CD4-positive, alpha-beta T cell treated with Interleukin-17A for 1 hour (primary cell): ENCODE results near the gene PAK2.
"Not testable (repeated sequence)": the region's sequence is repeated elsewhere in the genome, so short reads cannot be mapped to it uniquely, and the experiment has no call there.

Source experiments
- DNase-seq: peaks from one replicate; pipeline ENCODE4 v3.0.0-alpha.2; 2020

PAK2 gene

DNA sequence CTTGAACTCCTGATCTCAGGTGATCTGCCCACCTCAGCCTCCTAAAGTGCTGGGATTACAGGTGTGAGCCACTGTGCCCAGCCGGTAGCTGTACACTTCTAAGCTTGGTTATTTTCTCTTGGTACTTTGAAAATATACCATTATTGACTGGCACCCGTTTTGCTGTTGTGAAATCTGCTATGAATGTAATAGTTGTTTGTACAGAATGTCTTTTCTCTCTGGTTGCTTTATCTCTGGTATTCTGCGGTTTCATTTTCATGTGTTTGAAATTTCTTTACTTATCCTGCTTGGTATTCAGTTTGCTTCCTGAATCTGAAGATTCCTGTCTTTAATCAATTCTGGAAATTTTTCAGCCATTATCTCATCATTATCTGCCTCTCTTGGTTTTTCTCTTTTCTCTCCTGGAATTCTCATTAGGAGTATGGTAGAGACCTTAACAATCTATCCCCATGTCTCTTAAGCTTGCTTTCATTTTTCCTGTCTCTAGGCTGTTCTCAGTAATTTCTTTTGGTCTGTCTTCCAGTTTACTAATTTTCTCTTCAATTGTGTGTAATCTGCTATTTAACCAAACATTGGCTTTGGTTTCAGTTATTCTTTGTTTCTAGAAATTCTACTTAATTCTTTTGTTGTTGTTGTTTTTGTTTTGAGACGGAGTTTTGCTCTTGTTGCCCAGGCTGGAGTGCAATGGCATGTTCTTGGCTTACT lies 2.8 kb upstream of the PAK2 start:
- DNase-seq = no peak

DNA sequence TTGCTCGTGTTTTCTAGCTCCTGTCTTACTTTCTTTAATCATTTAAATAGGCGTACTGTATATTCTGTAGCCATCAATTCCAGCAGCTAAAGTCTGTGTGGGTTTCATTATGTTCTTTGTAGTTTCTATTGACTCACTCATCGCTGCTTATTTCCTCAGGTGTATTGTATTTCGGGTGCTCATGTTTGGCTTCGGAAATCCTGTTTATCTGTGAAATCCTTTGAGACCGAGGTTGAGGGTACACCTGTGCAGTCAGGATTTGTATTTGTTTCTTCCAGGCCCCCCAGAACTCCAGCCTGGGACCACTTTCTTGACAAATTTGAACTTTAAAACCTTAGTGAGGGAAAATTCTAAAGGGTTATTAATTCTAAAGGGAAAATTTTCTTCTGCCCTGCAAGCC lies 2.0 kb upstream of the PAK2 start:
- no peak for DNase-seq

DNA sequence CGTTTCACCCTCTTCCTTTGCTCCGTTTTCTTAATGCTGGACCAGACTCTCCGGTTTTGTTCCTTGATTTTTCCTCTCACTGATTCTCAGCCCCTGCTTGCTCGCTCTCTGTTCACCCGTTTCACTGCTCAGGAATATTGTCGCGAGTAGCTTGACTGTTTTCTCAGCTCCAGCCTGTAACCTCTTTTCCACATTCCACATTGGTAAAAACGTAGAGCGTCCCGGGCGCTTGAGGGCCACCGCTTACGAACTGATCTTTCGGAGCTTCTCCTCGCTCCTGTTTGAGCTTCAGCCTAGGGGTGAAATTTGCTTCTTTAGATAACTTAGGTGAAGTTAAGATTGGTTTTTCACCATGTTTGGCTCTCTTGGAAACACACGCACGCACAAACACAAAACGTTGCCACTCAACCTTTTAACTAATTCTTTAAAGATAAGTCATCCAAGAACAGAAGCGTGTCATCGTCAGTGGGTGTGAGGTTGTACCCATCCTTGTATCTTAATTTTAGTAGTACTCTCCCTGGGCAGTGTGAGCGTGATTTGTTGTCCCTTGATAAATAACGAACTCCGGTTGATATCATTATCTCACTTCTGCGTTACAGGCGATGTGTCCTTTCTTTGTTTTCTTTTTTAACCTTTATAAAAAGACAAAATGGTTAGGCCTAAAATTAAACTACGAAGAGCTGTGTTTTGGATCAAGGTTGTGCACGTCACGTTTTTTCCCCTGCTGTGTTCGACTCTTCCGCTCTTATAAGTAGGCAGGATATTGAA lies 1.0 kb downstream of the PAK2 start:
- peak; percentile 67 for DNase-seq

DNA sequence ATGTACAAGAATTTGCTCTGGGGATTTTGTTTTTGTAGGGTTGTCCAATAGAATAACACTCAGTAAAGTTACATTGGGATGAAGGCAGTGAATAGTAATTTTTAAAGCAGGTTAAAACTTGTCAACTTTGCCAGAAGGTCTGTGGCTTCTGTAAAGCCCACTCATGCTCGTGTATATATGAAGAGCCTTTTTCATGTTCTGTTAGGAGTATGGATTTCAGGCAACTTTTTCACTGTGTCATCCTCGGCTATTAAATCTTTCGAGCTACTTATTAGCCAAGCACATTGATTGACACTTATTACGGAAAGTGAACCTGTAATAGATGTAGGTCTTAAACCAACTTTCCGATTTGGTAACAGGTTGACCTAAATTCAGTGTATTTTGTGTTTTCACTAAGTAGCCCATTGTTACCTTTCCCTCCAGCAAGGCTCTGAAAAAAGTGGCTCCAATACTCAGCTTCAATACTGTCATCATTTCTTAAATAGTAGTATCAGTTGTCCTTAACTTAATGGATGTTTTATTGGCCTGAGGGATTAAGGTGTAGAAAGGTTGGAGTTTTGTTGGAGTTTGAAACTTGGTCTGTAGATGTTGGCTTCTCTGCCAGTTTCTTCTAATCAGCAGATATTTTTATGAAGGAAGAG lies 1.7 kb downstream of the PAK2 start:
- DNase-seq = no peak

DNA sequence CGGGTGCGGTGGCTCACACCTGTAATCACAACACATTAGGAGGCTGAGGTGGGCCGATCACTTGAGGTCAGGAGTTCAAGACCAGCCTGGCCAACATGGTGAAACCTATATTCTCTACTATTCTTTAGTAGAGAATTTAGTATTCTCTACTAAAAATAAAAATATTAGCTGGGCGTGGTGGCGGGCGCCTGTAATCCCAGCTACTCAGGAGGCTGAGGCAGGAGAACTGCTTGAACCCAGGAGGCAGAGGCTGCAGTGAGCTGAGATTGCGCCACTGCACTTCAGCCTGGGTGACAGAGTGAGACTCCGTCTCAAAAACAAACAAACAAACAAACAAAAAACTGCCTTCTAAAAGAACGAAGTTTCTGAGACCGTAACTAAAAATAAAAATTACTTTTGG lies 3.9 kb downstream of the PAK2 start:
- DNase-seq = not testable (repeated sequence)

DNA sequence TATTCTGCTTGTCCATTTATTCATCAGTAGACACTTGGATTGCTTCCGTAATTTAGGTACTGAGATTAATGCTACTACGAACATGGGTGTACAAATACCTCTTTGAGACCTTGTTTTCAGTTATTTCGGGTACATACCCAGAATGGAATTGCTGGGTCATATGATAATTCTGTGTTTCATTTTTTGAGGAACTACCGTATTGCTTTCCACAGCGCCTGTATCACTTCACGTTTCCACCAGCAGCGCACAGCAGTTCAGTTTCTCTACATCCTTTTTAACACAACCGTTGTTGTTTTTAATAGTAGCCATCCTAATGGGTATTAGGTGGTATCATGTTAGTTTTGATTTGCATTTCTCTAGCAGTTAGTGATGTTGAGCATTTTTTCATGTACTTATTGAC lies 9.5 kb downstream of the PAK2 start:
- DNase-seq = no peak

DNA sequence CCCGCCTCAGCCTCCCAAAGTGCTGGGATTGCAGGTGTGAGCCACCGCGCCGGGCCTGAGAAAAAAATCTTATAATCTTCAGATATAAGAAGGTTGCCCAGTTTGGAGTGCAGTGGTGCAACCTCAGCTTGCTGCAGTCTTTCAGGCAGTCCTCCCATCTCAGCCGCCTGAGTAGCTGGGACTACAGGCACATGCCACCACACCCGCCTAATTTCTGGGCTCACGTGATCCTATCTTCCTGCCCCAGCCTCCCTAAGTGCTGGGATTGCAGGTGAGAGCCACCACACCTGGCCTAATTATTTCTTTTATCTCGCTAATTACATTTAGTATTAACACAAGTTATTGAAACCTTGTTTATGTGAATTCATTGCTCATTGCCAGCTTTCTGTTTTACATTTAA lies 13.5 kb downstream of the PAK2 start:
- DNase-seq = no peak

DNA sequence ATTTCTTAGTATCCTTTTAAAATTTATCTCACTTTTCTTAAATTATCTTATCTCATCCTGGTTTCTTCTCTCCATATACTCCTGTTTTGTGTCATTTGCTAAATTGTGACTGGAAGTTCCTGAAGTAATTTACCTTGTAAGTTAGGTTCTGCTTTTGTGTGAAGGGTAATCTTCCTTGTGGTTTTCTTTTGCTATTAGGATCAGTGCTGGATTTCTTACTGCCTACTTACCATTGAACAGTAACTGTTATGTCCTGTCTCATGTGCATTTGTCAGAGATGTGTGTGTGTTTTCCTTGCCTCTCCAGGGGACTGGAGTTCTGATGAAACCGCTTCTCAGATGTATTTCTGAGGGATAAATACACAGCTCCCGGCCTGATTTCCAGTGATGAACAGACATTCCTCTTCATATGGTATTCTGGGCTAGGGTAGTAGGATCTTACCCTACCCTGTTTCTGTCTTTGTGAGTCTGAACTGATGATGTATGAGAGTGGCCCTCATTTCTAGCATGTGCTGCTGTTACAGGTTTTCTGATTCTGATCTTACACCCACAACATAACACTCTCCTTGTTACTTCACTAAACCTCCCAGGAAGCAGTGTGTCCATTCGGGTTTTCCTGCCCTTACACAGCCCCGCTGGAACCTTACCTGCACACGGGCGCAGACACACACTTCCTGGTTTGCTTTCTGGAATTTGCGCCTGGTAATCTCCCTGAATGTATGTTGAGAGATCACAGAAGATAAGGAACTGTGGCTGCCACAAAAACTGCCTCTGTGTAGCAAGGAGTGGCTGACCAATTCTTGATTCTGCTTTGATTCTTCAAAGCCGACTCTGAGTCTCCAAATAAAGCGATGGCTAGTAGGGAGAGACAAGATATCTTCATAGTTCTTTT lies 14.7 kb downstream of the PAK2 start:
- no peak for DNase-seq

DNA sequence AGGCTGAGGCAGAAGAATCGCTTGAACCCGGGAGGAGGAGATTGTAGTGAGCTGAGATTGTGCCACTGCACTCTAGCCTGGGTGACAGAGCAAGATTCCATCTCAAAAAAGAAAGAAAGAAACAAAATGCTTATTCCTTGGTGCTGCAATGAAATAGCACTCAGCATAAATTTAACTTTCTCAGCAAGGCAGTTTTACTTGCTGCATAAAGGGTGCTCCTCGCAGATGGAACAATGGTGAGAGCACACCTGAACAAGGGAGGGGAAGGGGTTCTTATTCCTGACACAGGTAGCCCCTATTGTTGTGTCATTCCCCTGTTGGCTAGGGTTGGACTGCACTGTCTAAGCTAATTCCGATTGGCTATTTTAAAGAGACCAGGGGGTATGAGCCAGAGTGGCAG lies 17.1 kb downstream of the PAK2 start:
- DNase-seq = no peak

DNA sequence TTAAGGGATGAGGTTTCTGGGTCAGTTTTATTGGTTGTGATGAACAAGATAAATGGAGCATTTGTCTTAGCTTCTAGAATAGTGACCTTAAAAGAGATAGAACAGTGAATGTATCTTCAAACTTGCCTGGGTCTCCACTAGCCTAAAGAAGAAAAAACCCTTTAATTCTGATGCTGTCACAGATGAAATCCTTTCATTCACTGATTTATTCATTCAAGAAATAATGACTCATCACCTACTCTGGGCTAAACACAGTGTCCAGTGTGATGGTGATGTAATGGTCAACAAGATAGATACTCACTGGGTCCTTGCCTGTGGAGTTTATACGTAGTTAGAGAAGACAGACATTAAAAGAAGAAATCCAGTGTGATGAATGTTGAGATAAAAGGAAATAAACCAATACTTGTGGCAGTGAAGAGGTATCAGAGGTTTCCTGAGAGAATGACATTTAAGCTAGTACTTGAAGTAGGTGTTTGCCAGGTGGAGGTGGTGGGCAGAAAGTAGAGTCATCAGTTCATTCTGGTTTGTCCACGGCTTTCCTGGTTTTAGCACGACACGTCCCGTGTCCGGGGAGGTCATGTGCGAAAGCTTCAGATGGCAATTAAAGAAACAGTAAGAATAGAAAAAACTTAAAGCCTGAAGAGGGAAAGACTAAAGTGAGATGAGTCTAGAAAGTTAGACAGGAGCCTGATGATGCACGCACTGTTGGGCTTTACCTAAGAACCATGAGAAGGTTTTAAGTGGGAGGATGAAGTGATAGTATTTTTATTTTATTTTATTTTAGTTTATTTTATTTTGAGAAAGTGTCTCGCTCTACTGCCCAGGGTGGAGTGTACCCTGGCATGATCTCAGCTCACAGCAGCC lies 18.5 kb downstream of the PAK2 start:
- no peak for DNase-seq

DNA sequence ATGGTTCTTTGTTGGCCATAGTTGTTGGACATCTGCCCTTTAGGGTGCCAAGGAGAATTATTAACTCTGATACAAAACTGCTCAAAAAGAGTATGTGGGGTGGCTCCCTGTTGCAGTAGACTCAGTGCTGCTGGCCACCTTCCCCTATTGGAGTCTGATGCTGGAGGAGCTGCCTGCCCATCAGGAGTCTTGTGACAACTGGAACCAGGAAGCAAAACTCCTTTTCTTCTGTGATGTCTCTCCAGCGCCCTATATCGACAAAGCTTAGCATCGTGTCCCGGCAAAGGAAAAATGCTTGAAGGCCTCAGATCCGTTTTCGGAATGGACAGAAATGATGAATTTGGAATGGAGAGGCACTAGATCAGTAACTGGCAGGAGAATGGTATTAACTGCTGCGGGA lies 23.5 kb downstream of the PAK2 start:
- no peak for DNase-seq

DNA sequence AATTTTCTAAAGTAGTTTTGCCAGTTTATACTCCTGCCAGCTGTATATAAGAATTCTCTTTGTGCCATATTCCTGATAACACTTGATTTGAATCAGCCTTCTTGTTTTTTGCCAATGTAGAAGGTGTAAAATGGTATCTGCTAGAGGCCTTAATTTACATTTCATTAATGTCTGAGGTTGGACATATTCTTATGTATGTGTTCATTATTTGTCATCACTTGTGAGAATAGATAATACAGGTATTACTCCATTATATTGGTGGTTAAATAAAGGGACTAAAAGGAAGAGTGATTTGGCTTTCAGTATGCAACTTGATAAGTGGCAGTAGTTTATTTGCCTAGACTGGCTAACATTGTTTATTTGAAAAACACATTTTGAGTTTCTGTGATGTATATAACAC lies 25.8 kb downstream of the PAK2 start:
- DNase-seq = no peak

DNA sequence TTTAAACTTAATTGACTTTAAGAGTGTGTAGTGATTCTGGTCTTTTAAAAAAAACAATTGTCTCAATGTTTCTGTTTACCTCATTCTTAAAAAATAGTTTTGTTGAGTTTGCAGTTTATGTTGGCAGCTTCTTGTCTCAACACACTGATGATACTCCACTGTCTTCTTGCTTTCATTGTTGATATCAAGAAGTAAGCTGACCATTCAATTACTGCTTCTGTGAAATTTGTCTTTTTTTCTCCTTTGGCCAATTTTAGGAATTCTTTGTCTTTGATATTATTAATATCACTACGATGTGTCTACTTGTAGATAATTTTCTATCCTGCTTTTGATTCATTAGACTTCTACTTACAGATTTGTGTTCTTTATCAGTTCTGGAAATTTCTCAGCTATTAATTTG lies 31.4 kb downstream of the PAK2 start:
- DNase-seq = no peak

DNA sequence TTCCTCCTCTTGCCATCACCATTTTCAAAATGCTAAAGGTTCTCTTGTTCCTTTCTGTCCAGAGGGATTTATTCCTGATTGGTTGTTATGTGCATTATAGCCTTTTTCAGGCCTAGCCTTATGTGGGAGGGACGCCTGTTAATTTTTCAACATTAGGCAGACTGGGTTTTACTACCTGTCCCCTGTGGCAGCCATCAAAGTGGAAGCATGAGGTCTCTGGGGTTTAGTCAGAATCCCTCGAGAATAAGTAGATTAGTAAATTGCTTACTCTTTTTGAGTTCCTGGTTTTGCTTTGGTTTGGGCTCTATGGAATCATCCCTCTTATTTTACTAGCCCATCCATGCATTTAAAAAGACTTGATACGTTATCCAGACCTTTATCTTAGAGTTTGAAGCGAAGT lies 32.4 kb downstream of the PAK2 start:
- DNase-seq = no peak

DNA sequence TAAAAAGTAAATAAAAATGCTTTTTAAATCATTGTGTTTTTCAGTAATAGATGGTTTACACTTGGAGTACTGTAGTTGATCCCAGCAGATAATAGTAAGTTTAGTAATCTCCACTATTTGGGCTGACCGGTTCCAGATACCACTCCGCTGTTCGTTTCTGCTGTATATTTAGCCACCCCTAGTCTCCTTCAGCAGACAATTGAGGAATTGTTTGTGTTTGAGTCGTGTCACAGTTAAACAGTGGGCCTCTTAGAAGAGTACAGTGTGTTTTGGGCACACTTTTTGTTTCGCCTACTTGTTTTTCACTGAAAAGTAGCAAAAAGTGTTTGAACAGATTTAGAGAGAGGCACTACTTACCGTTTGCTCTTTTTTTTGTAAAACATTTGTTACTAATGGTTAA lies 33.2 kb downstream of the PAK2 start:
- DNase-seq = no peak

DNA sequence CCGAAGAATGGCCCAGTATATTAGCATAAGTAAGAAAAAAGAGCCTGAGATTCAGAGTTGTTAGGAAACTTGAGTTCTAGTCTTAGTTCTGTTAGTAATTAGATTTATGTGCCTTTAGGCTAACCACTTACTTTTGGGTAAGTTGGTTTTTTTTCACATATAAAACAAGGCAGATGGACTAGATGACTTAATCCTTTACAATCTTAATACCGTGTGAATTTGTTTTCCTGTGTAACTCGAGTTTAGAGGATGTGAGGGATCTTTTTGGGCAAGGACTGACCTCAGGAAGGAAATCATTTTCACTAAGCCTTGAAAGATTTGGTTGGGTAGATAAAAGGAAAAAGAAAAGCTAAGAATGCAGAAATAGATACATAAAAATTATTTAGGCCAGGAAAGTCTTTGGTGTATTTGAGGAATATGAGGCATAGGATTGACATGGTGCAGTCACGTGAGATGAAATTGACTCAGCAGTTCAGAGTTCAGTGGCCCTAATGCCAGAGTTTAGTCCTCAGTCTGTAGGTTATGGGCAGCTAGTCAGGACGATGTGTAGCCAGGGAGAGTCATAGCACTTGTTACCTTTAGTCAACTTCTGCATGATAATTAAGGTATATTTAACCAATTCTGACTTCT lies 34.6 kb downstream of the PAK2 start:
- DNase-seq = no peak

DNA sequence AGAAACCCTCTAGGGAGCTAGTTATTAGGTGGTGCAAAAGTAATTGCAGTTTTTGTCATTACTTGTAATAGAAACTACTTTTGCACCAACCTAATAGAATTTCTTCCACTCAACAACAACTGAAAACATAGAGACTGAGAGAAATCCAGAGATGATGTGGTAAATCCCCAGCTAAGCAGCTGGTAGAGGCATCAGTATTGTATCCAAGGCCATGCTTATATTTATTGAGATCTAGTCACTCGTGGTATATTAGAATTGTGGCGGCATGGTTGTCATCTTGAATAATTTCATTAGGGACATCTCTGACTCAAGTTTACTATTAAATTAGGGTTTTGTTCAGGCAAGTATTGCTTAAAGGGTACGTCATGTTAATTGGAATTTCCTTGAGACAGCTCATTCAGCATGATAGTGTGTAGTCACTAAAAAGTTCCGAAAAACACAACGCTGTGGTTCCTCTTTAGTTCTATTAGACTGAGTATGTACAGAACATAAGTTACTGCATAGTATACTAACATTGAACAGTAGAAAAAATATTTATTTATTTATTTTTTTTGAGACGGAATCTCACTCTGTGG lies 35.3 kb downstream of the PAK2 start:
- no peak for DNase-seq

DNA sequence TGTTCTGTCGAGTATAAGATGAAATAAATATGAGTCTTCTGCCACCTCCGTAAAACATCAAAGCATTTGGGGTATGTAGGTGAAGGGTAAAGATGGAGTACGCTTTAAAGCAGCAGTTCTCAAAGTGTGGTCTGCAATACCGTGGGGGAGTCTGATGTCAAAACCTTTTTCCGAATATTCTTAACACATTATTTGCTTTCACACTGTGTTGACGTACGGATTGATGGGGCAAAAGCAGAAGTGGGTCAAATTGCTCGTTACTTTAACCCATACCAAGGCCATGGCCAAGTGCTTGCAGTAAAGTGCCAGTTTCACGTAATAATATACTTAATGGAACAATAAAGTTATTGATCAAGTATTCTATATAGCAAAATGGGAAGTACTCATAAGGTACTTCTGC lies 36.3 kb downstream of the PAK2 start:
- no peak for DNase-seq

DNA sequence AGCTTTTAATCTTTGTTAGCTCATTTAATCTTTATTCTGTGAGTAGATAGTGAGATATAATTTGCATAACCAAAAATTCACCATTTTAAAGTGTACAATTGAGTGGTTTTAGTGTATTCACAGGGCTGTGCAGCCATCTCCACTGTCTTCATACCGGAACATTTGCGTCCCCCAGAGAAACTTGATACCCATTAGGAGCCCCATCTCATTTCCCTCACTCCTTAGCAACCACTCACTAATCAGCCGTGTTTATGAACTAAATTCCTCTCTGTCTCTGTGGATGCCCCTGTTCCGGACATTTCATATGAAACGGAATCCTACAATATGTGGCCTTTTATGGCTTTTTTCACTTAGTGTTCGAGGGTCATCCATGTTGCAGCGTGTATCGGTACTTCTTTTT lies 38.2 kb downstream of the PAK2 start:
- DNase-seq = no peak

DNA sequence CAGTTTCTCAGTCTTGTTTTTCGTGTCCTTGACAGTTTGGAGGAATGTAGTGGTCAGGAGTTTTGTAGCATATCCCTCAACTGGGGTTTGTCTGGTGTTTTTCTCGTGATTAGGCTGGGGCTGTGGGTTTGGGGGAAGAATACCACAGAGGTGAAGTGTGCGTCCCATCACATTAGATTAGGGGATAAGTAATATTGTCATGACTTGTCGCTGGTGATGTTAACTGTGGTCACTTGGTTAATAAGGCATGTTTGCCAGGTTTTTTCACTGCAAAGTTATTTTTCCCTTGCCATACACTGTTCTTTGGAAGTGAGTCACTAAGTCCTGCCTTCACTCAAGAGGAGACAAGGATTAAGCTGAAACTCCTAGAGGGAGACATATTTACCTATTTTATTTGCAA lies 39.1 kb downstream of the PAK2 start:
- no peak for DNase-seq

DNA sequence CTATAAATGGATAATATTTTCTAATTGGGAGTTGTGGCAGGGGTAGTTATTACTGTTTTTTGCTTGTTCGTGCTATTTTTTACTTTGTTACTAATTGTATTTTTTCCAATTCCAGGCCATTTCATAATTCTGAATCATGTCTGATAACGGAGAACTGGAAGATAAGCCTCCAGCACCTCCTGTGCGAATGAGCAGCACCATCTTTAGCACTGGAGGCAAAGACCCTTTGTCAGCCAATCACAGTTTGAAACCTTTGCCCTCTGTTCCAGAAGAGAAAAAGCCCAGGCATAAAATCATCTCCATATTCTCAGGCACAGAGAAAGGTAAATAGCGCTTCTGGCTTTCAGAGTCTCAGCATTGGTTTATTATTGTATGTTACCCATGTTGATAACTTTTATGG lies 42.9 kb downstream of the PAK2 start:
- no peak for DNase-seq
